ENCODE measurements around the gene HDAC10. TPM values are rescaled to one million over a fixed set of nuclear protein-coding genes. Genes with fewer than 3 reads are reported as not detected.

Gene HDAC10
- total RNA-seq, 4 donors from 2014 or later = 41.2 to 105 (median 55.4) TPM

DNA sequence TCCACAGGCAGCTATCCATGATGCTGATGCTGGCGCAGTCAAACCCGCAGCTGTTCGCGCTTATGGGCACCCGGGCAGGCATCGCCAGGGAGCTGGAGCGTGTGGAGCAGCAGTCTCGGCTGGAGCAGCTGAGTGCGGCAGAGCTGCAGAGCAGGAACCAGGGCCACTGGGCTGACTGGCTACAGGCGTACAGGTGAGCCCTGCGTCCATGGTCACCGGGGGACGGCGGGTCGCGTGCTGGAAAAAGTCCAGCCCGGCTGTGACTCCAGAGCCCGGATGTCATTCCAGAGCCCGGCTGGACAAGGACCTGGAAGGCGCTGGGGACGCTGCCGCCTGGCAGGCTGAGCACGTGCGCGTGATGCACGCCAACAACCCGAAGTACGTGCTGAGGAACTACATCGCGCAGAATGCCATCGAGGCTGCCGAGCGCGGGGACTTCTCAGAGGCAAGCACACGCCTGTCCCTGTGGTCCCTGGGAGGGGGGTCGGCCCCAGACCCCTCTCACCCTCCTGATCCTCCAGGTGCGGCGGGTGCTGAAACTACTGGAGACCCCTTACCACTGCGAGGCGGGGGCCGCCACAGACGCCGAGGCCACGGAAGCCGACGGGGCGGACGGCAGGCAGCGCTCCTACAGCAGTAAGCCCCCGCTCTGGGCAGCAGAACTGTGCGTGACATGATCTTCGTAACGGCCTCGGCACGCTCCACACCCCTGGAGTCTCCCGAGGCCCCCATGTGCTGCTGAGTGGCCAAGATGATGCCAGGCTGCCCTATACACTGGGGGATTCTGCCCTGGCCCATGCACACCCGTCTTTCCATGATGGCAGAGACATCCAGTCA lies 34.2 kb downstream of the HDAC10 start:
- Histone ChIP-seq H3K9me3 (no peaks in the 10 kb centered on the region), H3K4me3 (no peak overlapping the region), H3K27me3 (no peaks in the 10 kb centered on the region), H3K36me3 (peaks cover 10 to 100% (median 48%) of the 10 kb centered on the region in 3 donors), H3K4me1 (peaks cover 0 to 25% (median 0%) of the 10 kb centered on the region in 4 donors), H3K27ac (no peak overlapping the region)
- TF ChIP-seq, protein P1, sequence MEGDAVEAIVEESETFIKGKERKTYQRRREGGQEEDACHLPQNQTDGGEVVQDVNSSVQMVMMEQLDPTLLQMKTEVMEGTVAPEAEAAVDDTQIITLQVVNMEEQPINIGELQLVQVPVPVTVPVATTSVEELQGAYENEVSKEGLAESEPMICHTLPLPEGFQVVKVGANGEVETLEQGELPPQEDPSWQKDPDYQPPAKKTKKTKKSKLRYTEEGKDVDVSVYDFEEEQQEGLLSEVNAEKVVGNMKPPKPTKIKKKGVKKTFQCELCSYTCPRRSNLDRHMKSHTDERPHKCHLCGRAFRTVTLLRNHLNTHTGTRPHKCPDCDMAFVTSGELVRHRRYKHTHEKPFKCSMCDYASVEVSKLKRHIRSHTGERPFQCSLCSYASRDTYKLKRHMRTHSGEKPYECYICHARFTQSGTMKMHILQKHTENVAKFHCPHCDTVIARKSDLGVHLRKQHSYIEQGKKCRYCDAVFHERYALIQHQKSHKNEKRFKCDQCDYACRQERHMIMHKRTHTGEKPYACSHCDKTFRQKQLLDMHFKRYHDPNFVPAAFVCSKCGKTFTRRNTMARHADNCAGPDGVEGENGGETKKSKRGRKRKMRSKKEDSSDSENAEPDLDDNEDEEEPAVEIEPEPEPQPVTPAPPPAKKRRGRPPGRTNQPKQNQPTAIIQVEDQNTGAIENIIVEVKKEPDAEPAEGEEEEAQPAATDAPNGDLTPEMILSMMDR (IDR thresholded peaks at IDR 0.05) = no peak
- TF ChIP-seq EP300 (IDR thresholded peaks at IDR 0.05) (no peak), POLR2A (IDR thresholded peaks at IDR 0.05) (no peak)
- 94 to 95% methylated on average over 43 to 51 of the region's 57 CpGs for WGBS, 2 donors
- DNase-seq (ENCODE audit: low spot score in 2 of 2) = no peak

DNA sequence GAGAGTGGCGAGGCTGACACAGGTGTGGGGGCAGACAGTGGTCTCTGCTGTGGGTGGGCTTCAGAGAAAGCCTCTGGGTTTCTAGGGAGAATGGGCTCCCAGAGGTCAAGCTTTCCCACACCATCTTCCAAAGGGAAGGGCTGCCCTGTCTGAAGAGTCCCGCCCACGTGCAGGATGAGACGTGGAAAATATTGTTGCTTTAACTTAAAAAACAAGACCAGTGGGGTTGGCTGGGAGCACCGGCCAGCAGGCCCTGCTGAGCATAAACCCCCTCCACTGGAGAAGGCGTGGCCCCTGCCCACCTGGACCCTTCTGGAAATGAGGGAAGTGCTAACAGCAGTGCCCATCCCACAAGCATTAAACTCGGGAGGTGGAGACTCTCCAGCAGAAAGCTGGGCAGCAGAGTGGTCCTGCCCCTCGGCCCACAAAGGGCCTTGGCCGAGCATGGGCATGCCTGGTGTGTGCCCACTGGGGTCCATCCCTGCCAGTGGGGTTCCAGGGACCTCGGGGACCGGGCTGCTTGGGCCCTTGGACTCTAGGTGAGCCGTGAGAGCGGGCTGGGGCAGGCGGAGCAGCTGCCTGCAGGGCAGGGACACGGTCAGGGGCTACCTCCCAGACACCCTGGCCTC lies 34.9 kb downstream of the HDAC10 start:
- WGBS, 2 donors = 78 to 79% methylated on average over 15 of the region's 15 CpGs
- Histone ChIP-seq H3K27ac (no peak overlapping the region), H3K4me3 (no peak overlapping the region), H3K36me3 (peaks cover 10 to 100% (median 41%) of the 10 kb centered on the region in 3 donors), H3K9me3 (no peaks in the 10 kb centered on the region), H3K4me1 (peaks cover 0 to 25% (median 0%) of the 10 kb centered on the region in 4 donors), H3K27me3 (no peaks in the 10 kb centered on the region)
- no peak for TF ChIP-seq EP300 (IDR thresholded peaks at IDR 0.05)
- TF ChIP-seq, protein P1 (IDR thresholded peaks at IDR 0.05) = no peak
- TF ChIP-seq POLR2A (IDR thresholded peaks at IDR 0.05) = no peak
- no peak for DNase-seq (ENCODE audit: low spot score in 2 of 2)

DNA sequence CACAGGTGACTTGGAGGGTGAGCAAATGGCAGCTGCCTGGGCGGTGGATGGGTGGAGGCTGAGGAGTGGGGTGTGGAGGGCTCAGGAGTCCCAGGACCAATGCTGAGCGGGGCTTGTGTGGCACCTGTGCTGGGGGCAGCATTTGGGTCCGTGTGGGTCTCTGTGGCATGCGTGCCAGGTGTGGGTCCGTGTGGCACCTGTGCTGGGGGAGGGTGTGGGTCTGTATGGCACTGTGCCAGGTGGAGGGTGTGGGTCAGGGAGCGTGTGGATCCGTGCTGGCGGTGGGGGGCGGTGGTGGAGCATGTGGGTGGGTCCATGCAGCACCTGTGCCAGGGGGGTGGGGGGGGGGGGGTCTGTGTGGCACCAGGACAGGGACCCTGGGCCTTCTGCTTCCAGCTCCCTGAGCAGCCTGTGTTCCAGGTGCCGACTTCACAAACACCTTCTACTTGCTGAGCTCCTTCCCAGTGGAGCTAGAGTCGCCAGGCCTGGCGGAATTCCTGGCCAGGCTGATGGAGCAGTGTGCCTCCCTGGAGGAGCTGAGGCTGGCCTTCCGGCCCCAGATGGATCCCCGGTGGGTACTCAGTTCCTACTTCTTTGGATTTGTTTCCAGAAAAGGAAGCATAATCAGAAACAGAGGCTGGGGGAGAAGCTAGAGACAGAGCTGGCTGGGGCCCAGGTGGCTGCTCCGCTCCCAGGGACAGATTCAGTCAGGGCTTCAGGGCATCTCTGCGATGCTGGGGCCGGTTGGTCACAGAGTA lies 35.6 kb downstream of the HDAC10 start:
- no peak overlapping the region for H3K4me3 ChIP-seq
- no peak for TF ChIP-seq EP300 (IDR thresholded peaks at IDR 0.05)
- TF ChIP-seq, protein P1 (IDR thresholded peaks at IDR 0.05) = no peak
- TF ChIP-seq POLR2A (IDR thresholded peaks at IDR 0.05) = no peak
- 67 to 68% methylated on average over 16 to 17 of the region's 17 CpGs for WGBS, 2 donors
- H3K4me1 ChIP-seq = peaks cover 0 to 25% (median 0%) of the 10 kb centered on the region in 4 donors
- peaks cover 10 to 100% (median 41%) of the 10 kb centered on the region in 3 donors for H3K36me3 ChIP-seq
- no peaks in the 10 kb centered on the region for H3K27me3 ChIP-seq
- H3K27ac ChIP-seq = no peak overlapping the region
- no peak for DNase-seq (ENCODE audit: low spot score in 2 of 2)
- H3K9me3 ChIP-seq = no peaks in the 10 kb centered on the region

- Histone ChIP-seq H3K27me3 (no peaks in the 10 kb centered on the region), H3K27ac (no peak overlapping the region), H3K4me3 (no peak overlapping the region), H3K4me1 (peaks cover 0 to 26% (median 0%) of the 10 kb centered on the region in 4 donors), H3K36me3 (peaks cover 13 to 97% (median 36%) of the 10 kb centered on the region in 3 donors), H3K9me3 (no peaks in the 10 kb centered on the region)
- TF ChIP-seq EP300 (IDR thresholded peaks at IDR 0.05) (no peak), POLR2A (IDR thresholded peaks at IDR 0.05) (no peak)
- TF ChIP-seq, protein P1 (IDR thresholded peaks at IDR 0.05) = no peak
- 97 to 98% methylated on average over 9 of the region's 9 CpGs for WGBS, 2 donors
- DNase-seq (ENCODE audit: low spot score in 2 of 2) = no peak
Observed at GRCh38 chr22:50213263-50213662, 37.8 kb downstream of the HDAC10 start.

Measured in tibial nerve (tissue), 4 donors.